Neuron (in vitro differentiated cells): ENCODE measurements around the gene STK35.

ENCODE experiments used
- H2AFZ ChIP-seq: one replicate; pipeline ENCODE4 v1.6.1; 2013; ENCODE audit warnings: low read depth, mild to moderate bottlenecking, inconsistent platforms, low read length, moderate library complexity
- H3K27me3 ChIP-seq: one replicate; pipeline ENCODE4 v1.6.1; 2013; ENCODE audit warnings: low read length; ENCODE audit not compliant: insufficient read depth
- H3K36me3 ChIP-seq: one replicate; pipeline ENCODE4 v1.6.1; 2013; ENCODE audit warnings: low read length; ENCODE audit not compliant: insufficient read depth
- H3K4me1 ChIP-seq: one replicate; pipeline ENCODE4 v1.6.1; 2013; ENCODE audit warnings: low read length; ENCODE audit not compliant: insufficient read depth
- H3K4me3 ChIP-seq: 2 replicates; pipeline ENCODE4 v1.5.1; 2013; ENCODE audit warnings: mild to moderate bottlenecking, low read length, moderate library complexity
- H3K9me3 ChIP-seq: one replicate; pipeline ENCODE4 v1.6.1; 2013; ENCODE audit warnings: low read length

STK35 gene

DNA sequence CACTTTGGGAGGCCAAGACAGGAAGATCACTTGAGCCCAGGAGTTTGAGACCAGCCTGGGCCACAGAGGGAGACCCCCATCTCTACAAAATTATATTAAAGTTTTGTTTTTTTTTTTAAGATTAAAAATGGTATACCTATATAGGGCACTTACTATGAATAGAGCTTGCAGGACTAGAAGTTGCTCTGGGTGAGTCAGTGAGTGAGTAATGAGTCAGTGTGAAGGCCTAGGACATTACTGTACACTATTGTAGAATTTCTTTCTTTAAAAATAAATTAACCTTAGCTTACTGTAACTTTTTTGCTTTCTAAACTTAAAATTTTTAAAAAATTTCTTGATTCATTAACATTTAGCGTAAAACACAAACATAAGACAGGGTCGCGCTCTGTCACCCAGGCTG lies 29.7 kb downstream of the STK35 start:
- peaks cover 6% of the 10 kb centered on the region for H3K36me3 ChIP-seq
- H3K9me3 ChIP-seq = no peaks in the 10 kb centered on the region
- H2AFZ ChIP-seq = no peak overlapping the region
- no peak overlapping the region for H3K4me3 ChIP-seq
- H3K27me3 ChIP-seq = no peaks in the 10 kb centered on the region
- H3K4me1 ChIP-seq = peaks cover 11% of the 10 kb centered on the region

GRCh38 chr20:2132461-2132901 lies 30.9 kb downstream of the STK35 start:
- H3K4me1 ChIP-seq = peaks cover 11% of the 10 kb centered on the region
- no peaks in the 10 kb centered on the region for H3K9me3 ChIP-seq
- no peaks in the 10 kb centered on the region for H3K27me3 ChIP-seq

GRCh38 chr20:2133318-2134183 lies 31.9 kb downstream of the STK35 start:
- Histone ChIP-seq H3K4me3 (no peak overlapping the region), H3K4me1 (peaks cover 11% of the 10 kb centered on the region)

More at GRCh38 chr20:2132461-2132901, 30.9 kb downstream of the STK35 start:
- Histone ChIP-seq H3K36me3 (peaks cover 6% of the 10 kb centered on the region), H3K4me3 (no peak overlapping the region), H2AFZ (no peak overlapping the region)

GRCh38 chr20:2135013-2135412 lies 33.4 kb downstream of the STK35 start:
- Histone ChIP-seq H3K9me3 (no peaks in the 10 kb centered on the region), H3K27me3 (no peaks in the 10 kb centered on the region), H3K4me3 (no peak overlapping the region), H2AFZ (no peak overlapping the region), H3K4me1 (peaks cover 11% of the 10 kb centered on the region), H3K36me3 (peaks cover 4% of the 10 kb centered on the region)

More at GRCh38 chr20:2133318-2134183, 31.9 kb downstream of the STK35 start:
- H2AFZ ChIP-seq = no peak overlapping the region
- no peaks in the 10 kb centered on the region for H3K36me3 ChIP-seq
- no peaks in the 10 kb centered on the region for H3K27me3 ChIP-seq
- H3K9me3 ChIP-seq = no peaks in the 10 kb centered on the region

DNA sequence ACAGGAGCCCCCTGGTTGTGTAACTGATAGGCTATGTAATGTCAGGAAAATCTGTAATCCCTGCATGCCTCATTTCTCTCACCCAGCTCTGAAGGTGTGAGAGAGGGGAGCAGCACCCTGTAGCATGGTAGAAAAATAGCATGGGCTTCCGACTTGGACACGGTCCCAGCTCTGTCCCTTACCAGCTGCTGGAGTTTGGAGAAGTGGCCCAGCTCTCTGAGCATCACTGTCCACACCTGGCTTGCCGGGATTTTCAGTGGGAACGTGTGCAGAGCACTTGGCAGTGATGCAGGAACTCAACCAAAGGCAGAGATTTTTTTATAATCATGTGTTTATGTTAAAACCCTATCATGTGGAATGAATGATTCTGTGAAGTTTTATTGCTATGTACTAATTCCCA lies 34.6 kb downstream of the STK35 start:
- peaks cover 11% of the 10 kb centered on the region for H3K4me1 ChIP-seq
- H3K9me3 ChIP-seq = no peaks in the 10 kb centered on the region
- H3K27me3 ChIP-seq = no peaks in the 10 kb centered on the region
- H2AFZ ChIP-seq = no peak overlapping the region
- H3K36me3 ChIP-seq = peaks cover 4% of the 10 kb centered on the region
- no peak overlapping the region for H3K4me3 ChIP-seq

GRCh38 chr20:2137552-2138201 lies 36.0 kb downstream of the STK35 start:
- Histone ChIP-seq H3K4me1 (peaks cover 9% of the 10 kb centered on the region), H2AFZ (no peak overlapping the region), H3K9me3 (no peaks in the 10 kb centered on the region), H3K4me3 (no peak overlapping the region), H3K36me3 (peaks cover 4% of the 10 kb centered on the region), H3K27me3 (no peaks in the 10 kb centered on the region)

DNA sequence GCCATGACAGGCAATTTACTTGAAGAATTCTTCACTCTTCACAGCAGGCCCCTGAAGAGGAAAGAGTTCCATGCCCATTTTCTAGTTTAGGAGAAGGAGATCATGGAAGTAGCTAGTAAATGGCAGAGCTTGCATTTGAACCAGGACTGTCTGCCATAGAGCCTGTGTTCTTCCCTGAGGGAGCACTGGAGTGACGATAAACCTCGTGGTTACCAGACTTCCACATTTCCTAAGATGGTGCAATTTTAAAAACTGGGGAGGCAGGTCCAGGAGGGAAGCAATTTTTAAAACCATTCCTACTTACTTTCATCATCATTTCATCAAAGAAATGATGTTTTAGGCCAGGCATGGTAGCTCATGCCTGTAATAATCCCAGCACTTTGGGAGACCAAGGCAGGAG lies 36.8 kb downstream of the STK35 start:
- Histone ChIP-seq H3K27me3 (no peaks in the 10 kb centered on the region), H3K36me3 (peaks cover 6% of the 10 kb centered on the region), H2AFZ (no peak overlapping the region), H3K4me1 (peaks cover 2% of the 10 kb centered on the region), H3K4me3 (no peak overlapping the region), H3K9me3 (no peaks in the 10 kb centered on the region)

DNA sequence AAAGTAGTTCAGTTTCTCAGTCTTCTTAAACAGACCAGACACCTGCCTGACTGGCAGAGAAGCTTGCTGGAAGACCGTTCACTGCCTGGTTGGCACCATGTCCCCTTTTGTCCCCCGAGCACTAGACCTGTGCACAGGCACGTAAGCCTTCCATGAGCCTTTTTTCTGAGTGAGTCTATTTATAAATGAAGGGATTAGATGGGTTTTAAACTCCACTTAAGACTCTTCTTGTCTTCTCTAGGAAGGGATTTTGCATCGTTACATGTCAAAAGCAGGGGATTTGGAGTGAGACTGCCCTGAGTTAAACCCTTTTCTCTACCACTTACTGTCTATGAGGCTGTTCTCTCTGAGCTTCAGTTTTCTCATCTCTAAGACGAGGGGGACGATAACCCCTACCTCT lies 37.6 kb downstream of the STK35 start:
- Histone ChIP-seq H3K36me3 (peaks cover 12% of the 10 kb centered on the region), H3K4me1 (no peaks in the 10 kb centered on the region), H3K4me3 (no peak overlapping the region), H3K9me3 (no peaks in the 10 kb centered on the region), H2AFZ (no peak overlapping the region), H3K27me3 (no peaks in the 10 kb centered on the region)

GRCh38 chr20:2139736-2140135 lies 38.1 kb downstream of the STK35 start:
- Histone ChIP-seq H3K4me1 (no peaks in the 10 kb centered on the region), H3K27me3 (no peaks in the 10 kb centered on the region), H3K9me3 (no peaks in the 10 kb centered on the region), H3K36me3 (peaks cover 17% of the 10 kb centered on the region), H2AFZ (no peak overlapping the region), H3K4me3 (no peak overlapping the region)

DNA sequence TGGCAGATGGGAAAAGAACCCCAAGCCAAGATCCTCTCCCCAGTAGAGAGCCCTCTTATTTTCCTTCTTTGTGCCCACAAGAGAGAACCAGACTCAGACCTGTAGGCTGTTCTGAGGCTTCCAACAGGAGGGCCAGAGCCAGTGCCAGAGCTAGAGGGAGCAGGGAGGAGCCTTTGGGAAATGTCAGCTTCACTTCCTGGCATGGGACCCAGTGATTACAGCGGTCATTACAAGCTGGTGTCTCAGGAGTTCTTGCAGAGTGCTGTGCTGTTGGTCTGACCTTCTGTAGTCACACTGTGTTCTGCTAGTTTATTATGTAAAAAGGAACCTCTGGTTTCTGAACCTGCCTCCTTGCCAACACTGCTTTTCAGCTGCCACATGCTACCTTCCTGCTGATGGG lies 38.9 kb downstream of the STK35 start:
- Histone ChIP-seq H2AFZ (no peak overlapping the region), H3K27me3 (no peaks in the 10 kb centered on the region), H3K4me3 (no peak overlapping the region)

DNA sequence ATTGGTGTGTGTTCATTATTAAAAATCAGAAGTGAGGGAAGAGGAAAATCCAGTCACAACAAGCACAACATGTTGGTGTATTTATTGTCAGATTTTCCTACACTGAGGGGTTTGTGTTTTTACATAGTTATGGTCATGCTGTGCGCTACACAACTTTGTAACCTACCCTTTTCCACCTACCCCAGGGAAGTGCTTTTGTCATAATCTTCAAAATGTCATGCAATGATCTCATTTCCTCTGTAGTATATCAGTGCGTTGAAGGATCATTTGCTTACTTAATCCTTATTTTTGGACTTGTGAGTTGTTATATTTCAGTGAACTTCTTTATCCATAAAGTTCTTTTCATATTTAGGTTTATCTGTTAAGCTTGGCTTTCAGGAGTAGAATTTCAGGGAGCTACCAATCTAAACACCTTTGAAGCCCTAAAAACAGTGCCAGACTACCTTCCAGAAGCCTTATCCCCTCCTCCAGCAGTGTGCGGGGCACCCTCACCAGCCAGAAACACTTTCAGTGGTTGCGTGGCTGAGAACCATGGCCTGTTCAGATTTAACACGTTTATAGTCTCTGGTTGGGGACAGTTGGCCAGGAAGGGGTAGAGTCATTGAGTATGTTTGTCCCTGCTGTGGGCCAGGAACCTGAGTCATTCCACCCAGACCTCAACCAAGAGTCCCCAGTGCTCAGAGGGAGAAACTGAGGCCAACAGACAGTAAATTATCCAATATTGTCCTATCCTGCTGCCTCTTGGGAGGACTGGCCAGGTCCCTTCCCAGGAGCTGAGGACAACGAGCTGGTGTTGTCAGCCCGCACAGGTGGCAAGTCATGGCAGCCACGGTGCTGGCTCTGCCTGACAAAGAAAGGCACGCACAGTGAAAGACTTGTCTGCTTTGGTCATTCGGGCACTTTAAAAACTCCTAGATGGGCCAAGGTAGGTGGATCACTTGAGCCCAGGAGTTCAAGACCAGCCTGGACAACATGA lies 40.3 kb downstream of the STK35 start:
- Histone ChIP-seq H3K4me1 (no peaks in the 10 kb centered on the region), H3K36me3 (peaks cover 21% of the 10 kb centered on the region), H3K4me3 (no peak overlapping the region), H2AFZ (no peak overlapping the region), H3K9me3 (no peaks in the 10 kb centered on the region), H3K27me3 (no peaks in the 10 kb centered on the region)

More for the DNA sequence above, 38.9 kb downstream of the STK35 start:
- H3K9me3 ChIP-seq = no peaks in the 10 kb centered on the region
- peaks cover 21% of the 10 kb centered on the region for H3K36me3 ChIP-seq
- no peaks in the 10 kb centered on the region for H3K4me1 ChIP-seq

- H3K27me3 ChIP-seq = no peaks in the 10 kb centered on the region
- no peaks in the 10 kb centered on the region for H3K4me1 ChIP-seq
- H3K9me3 ChIP-seq = no peaks in the 10 kb centered on the region
- H3K4me3 ChIP-seq = no peak overlapping the region
- no peak overlapping the region for H2AFZ ChIP-seq
- peaks cover 21% of the 10 kb centered on the region for H3K36me3 ChIP-seq
These were observed 41.0 kb downstream of the STK35 start for GRCh38 chr20:2142649-2143048.
